Liver (tissue), 9 donors: Measurements from ENCODE around the gene TOR4A. TPM values are rescaled to one million over a fixed set of nuclear protein-coding genes. Genes with fewer than 3 reads are reported as not detected.

Source experiments
- DNase-seq: peaks from one replicate; pipeline ENCODE4 v3.0.0-alpha.2; 2017; ENCODE audit warnings: low spot score
- H3K27ac ChIP-seq, 2 donors: one replicate each; pipeline ENCODE4 v1.7.0; 2013; ENCODE audit warnings: inconsistent platforms in 2 of 2, low read length in 2 of 2, control low read depth in 1 of 2, low read depth in 1 of 2, mild to moderate bottlenecking in 1 of 2
- H3K27me3 ChIP-seq, 4 donors: one replicate each; pipeline versions ENCODE4 v1.6.1 to v1.7.0; 2013; ENCODE audit warnings: low read length in 3 of 4, inconsistent platforms in 1 of 4, mild to moderate bottlenecking in 1 of 4, moderate library complexity in 1 of 4; ENCODE audit not compliant: control insufficient read depth in 4 of 4, insufficient read depth in 4 of 4
- H3K36me3 ChIP-seq, 4 donors: one replicate each; pipeline versions ENCODE4 v1.6.1 to v1.7.0; 2013; ENCODE audit warnings: low read length in 3 of 4, mild to moderate bottlenecking in 3 of 4, low read depth in 1 of 4, moderate library complexity in 1 of 4; ENCODE audit not compliant: control insufficient read depth in 4 of 4, insufficient read depth in 3 of 4
- H3K4me1 ChIP-seq, 4 donors: one replicate each; pipeline versions ENCODE4 v1.6.1 to v1.7.0; 2013; ENCODE audit warnings: low read length in 3 of 4, mild to moderate bottlenecking in 3 of 4, moderate library complexity in 1 of 4; ENCODE audit not compliant: control insufficient read depth in 4 of 4, insufficient read depth in 4 of 4
- H3K4me3 ChIP-seq, 3 donors: one replicate each; pipeline versions ENCODE4 v1.6.1 to v1.7.0; 2013; ENCODE audit warnings: low read length in 3 of 3, control low read depth in 1 of 3, low read depth in 1 of 3, mild to moderate bottlenecking in 1 of 3
- H3K9ac ChIP-seq, 2 donors: one replicate each; pipeline ENCODE4 v1.7.0; 2013; ENCODE audit warnings: low read length in 2 of 2, mild to moderate bottlenecking in 2 of 2, moderate library complexity in 2 of 2, control low read depth in 1 of 2, low read depth in 1 of 2
- H3K9me3 ChIP-seq, 4 donors: one replicate each; pipeline versions ENCODE4 v1.6.1 to v1.7.0; 2013; ENCODE audit warnings: low read length in 3 of 4; ENCODE audit not compliant: control insufficient read depth in 4 of 4
- CTCF ChIP-seq: fragments of 150-350 bp; IDR thresholded peaks from 2 replicates; pipeline ENCODE4 v1.5.1; 2017; ENCODE audit warnings: improper control_type of control experiment, low read depth, low read length; ENCODE audit not compliant: missing input control
- EGR1 ChIP-seq, 2 donors: IDR thresholded peaks; 2 replicates each; pipeline ENCODE4 v1.6.1; 2016 to 2018; ENCODE audit warnings: antibody characterized with exemption in 2 of 2, low read depth in 2 of 2
- FOXA1 ChIP-seq: IDR thresholded peaks from 2 replicates; pipeline ENCODE4 v1.6.1; 2016; ENCODE audit warnings: antibody characterized with exemption
- FOXA2 ChIP-seq: IDR thresholded peaks from 2 replicates; pipeline ENCODE4 v1.6.1; 2016; ENCODE audit warnings: antibody characterized with exemption
- GABPA ChIP-seq, 2 donors: IDR thresholded peaks in 1 of 2; conservative IDR thresholded peaks in 1 of 2; 2 replicates each; pipeline ENCODE4 v1.6.1; 2016; ENCODE audit warnings: antibody characterized with exemption in 2 of 2, mild to moderate bottlenecking in 1 of 2, moderate library complexity in 1 of 2
- HNF4A ChIP-seq, 2 donors: conservative IDR thresholded peaks; 2 replicates each; pipeline ENCODE4 v1.6.1; 2016; ENCODE audit warnings: antibody characterized with exemption in 2 of 2, mild to moderate bottlenecking in 2 of 2
- HNF4G ChIP-seq: IDR thresholded peaks from 2 replicates; pipeline ENCODE4 v1.6.1; 2016; ENCODE audit warnings: antibody characterized with exemption
- JUND ChIP-seq, 2 donors: IDR thresholded peaks; 2 replicates each; pipeline ENCODE4 v1.6.1; 2016; ENCODE audit warnings: antibody characterized with exemption in 2 of 2
- NR2F2 ChIP-seq: IDR thresholded peaks from 2 replicates; pipeline ENCODE4 v1.6.1; 2016; ENCODE audit warnings: antibody characterized with exemption
- RAD21 ChIP-seq, 2 donors: IDR thresholded peaks; 2 replicates each; pipeline ENCODE4 v1.6.1; 2016; ENCODE audit warnings: antibody characterized with exemption in 2 of 2, mild to moderate bottlenecking in 2 of 2
- REST ChIP-seq: IDR thresholded peaks from 2 replicates; pipeline ENCODE4 v1.6.1; 2016; ENCODE audit warnings: antibody characterized with exemption, mild to moderate bottlenecking
- RXRA ChIP-seq, 2 donors: IDR thresholded peaks; 2 replicates each; pipeline ENCODE4 v1.6.1; 2017 to 2018; ENCODE audit warnings: antibody characterized with exemption in 2 of 2, mild to moderate bottlenecking in 1 of 2
- SP1 ChIP-seq: IDR thresholded peaks from 2 replicates; pipeline ENCODE4 v1.6.1; 2018; ENCODE audit warnings: antibody characterized with exemption, mild to moderate bottlenecking
- TAF1 ChIP-seq: conservative IDR thresholded peaks from 2 replicates; pipeline ENCODE4 v1.6.1; 2016; ENCODE audit warnings: antibody characterized with exemption, mild to moderate bottlenecking
- YY1 ChIP-seq: IDR thresholded peaks from 2 replicates; pipeline ENCODE4 v1.6.1; 2016; ENCODE audit warnings: antibody characterized with exemption, mild to moderate bottlenecking
- ZBTB33 ChIP-seq: IDR thresholded peaks from 2 replicates; pipeline ENCODE4 v1.6.1; 2016; ENCODE audit warnings: antibody characterized with exemption
- WGBS: extraction: QIAGEN DNeasy Blood & Tissue Kit; methylation state at CpG from one replicate; pipeline ENCODE4 v1.1.7; 2013; 5-methylcytosine and 5-hydroxymethylcytosine counted together
- polyA plus RNA-seq, 2 donors: library from polyadenylated mRNA; stranded (reverse) in 1 of 2; unstranded in 1 of 2; fragments of 200-250 nt in 1 of 2; fragments of >200 nt in 1 of 2; fragmentation: Nextera tagmentation in 1 of 2; extraction: Ambion mirVana in 1 of 2; gene quantifications; one replicate each; pipeline versions ENCODE4 v1.2.1 to v1.2.3, GENCODE V29; 2013 to 2015
- total RNA-seq, 2 donors: library from RNA; depleted of rRNA; stranded (reverse); fragments of >200 nt; gene quantifications; one replicate each; pipeline ENCODE4 v1.2.3, GENCODE V29; 2014
- TF ChIP-seq, protein P1 (sequence below): IDR thresholded peaks from 2 replicates; pipeline ENCODE4 v1.6.1; 2016; ENCODE audit warnings: antibody characterized with exemption
- TF ChIP-seq, protein P2 (sequence below): IDR thresholded peaks from 2 replicates; pipeline ENCODE4 v1.6.1; 2016; ENCODE audit warnings: antibody characterized with exemption
- donor health status: healthy.
- donor health status: healthy.
- donor health status: healthy.
- donor health status: healthy.
- donor health status: healthy.

The TOR4A gene
- total and polyA plus RNA-seq, 4 donors, result 0.35 to 5.1 (median 4.3) TPM

DNA sequence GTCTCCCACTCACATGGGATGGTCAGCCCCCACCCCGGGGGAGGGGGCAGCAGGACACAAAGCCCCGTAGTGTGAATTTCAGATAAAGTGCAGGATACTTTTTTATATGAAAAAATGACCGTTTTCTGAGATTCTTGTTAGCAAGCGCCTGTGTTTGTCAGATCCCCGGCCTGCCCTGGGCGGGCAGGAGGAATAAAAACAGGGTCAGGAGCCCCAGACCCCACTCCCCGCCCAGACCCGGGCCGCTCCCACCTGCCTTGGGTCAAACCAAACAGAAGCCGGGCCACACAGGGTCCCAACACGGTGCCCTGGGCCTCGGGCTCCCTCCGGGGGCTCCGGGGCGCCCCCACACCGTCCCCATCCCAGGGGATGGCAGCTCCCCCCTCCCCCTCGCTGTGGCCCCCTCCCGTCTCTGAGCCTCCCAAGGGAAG, 38.1 kb downstream of the TOR4A start:
- Histone ChIP-seq H3K36me3 (no peaks in the 10 kb centered on the region), H3K4me1 (peaks cover 3 to 11% (median 6%) of the 10 kb centered on the region in 4 donors), H3K27ac (no peak overlapping the region), H3K9me3 (no peaks in the 10 kb centered on the region), H3K9ac (no peak overlapping the region), H3K4me3 (peak overlapping the region in 1 of 3 donors; percentile 32), H3K27me3 (no peaks in the 10 kb centered on the region)
- WGBS, result 38% methylated on average over 18 of the region's 18 CpGs
- TF ChIP-seq, protein P1, sequence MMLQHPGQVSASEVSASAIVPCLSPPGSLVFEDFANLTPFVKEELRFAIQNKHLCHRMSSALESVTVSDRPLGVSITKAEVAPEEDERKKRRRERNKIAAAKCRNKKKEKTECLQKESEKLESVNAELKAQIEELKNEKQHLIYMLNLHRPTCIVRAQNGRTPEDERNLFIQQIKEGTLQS, result no peak
- no peak for TF ChIP-seq SP1
- DNase-seq, result peak; percentile 30

DNA sequence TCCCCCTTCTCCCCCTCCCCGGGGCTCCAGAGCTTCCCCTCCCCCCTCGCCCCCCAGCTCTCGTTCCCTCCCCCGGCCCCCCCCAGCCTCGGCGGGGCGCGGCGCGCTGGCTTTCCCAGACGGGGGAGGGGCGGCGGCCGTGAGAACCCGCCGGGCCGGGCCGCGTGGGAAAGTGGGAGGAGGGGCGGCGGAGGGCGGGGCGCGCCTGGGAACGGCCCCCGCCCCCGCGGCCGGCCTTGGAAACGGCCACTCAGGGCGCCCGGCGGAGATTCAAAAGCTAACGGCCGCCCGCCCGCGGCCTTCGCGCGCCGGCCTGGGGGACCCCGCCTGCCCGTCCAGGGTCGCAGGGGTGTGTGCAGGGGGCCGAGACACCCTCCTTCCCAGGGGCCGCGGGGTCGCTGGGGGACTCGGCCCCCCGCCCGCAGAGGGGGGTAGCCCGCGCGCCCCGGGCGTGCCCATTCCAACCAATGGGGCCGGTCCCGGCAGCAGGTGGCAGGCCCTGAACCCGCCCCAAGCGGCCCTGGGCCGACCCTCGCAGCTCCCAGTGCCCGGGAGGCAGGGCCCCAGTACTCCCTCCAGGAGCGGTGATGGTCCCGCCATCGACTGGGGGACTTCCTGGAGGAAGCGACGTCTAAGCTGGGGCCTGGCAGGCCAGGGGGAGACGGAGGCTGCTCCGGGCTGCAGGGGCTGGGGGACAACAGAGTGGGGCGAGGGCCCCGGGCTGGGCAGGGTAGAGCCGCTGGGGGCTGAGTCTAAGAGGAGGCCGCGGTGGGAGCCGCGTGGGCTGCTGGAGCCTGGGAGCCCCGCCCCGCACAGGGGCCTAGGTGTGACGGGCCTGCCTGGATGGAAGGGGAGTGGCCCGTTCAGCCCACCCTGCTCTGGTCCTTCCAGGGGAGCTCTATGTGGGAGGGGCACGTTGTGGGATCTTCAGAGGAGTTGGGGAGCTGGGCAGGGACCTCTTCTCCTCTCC, 38.8 kb downstream of the TOR4A start:
- no peaks in the 10 kb centered on the region for H3K36me3 ChIP-seq
- peak overlapping the region in 1 of 3 donors; percentile 32 for H3K4me3 ChIP-seq
- peaks cover 3 to 11% (median 6%) of the 10 kb centered on the region in 4 donors for H3K4me1 ChIP-seq
- no peaks in the 10 kb centered on the region for H3K9me3 ChIP-seq
- TF ChIP-seq JUND (IDR thresholded peaks at IDR 0.05) (no peak), EGR1 (IDR thresholded peaks at IDR 0.05; ENCODE audit: low read depth in 2 of 2) (no peak), REST (no peak), RAD21 (IDR thresholded peaks at IDR 0.05) (no peak), CTCF (no peak), FOXA1 (no peak), YY1 (no peak), NR2F2 (no peak), HNF4A (conservative IDR thresholded peaks at IDR 0.05) (no peak), HNF4G (no peak), TAF1 (no peak), SP1 (no peak), ZBTB33 (no peak), RXRA (IDR thresholded peaks at IDR 0.05) (no peak), FOXA2 (no peak), GABPA (IDR thresholded peaks at IDR 0.05 in 1 of 2, conservative IDR thresholded peaks at IDR 0.05 in 1 of 2) (no peak)
- TF ChIP-seq, protein P1, result no peak
- TF ChIP-seq, protein P2, sequence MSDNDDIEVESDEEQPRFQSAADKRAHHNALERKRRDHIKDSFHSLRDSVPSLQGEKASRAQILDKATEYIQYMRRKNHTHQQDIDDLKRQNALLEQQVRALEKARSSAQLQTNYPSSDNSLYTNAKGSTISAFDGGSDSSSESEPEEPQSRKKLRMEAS, result no peak
- peak; percentile 54 for DNase-seq
- H3K9ac ChIP-seq, result no peak overlapping the region
- no peak overlapping the region for H3K27ac ChIP-seq
- WGBS, result 10% methylated on average over 82 of the region's 83 CpGs
- no peaks in the 10 kb centered on the region for H3K27me3 ChIP-seq
